GM23338 (cell line): ENCODE measurements around the gene CNNM2. TPM values are rescaled to one million over a fixed set of nuclear protein-coding genes. Genes with fewer than 3 reads are reported as not detected.

Experiments used
- ATAC-seq: fragments of 200-7000 bp; cut with Tn5 transposase; 3 replicates; pipeline ENCODE4 v1.9.1; 2020
- DNase-seq: peaks from one replicate; pipeline ENCODE4 v3.0.0-alpha.2; 2015; ENCODE audit warnings: low spot score
- H2AFZ ChIP-seq: fragments of 200-600 bp; sonication (generic); 2 replicates; pipeline ENCODE4 v1.8.0; 2016; ENCODE audit warnings: antibody characterized with exemption, mild to moderate bottlenecking, moderate library complexity
- H3F3A ChIP-seq: fragments of 200-600 bp; sonication (generic); replicated peaks from 2 replicates; pipeline ENCODE4 v1.8.0; 2017; ENCODE audit warnings: antibody characterized with exemption, mixed run types, low read depth
- H3K27ac ChIP-seq: fragments of 200-600 bp; sonication (generic); 2 replicates; pipeline ENCODE4 v1.6.1; 2016; ENCODE audit warnings: low read depth
- H3K27me3 ChIP-seq: fragments of 200-600 bp; sonication (generic); 2 replicates; pipeline ENCODE4 v1.8.0; 2016; ENCODE audit warnings: mild to moderate bottlenecking, mixed run types, moderate library complexity; ENCODE audit not compliant: insufficient read depth
- H3K36me3 ChIP-seq: fragments of 200-600 bp; sonication (generic); 2 replicates; pipeline ENCODE4 v1.8.0; 2016; ENCODE audit warnings: mild to moderate bottlenecking; ENCODE audit not compliant: insufficient read depth
- H3K4me1 ChIP-seq: fragments of 200-600 bp; sonication (generic); 2 replicates; pipeline ENCODE4 v1.8.0; 2016; ENCODE audit warnings: mild to moderate bottlenecking, moderate library complexity; ENCODE audit not compliant: insufficient read depth
- H3K4me2 ChIP-seq: fragments of 200-600 bp; sonication (generic); 2 replicates; pipeline ENCODE4 v1.7.1; 2017; ENCODE audit warnings: mixed run types
- H3K4me3 ChIP-seq: fragments of 200-600 bp; sonication (generic); 2 replicates; pipeline ENCODE4 v1.6.1; 2016; ENCODE audit warnings: mixed run types
- H3K79me2 ChIP-seq: fragments of 200-600 bp; sonication (generic); replicated peaks from 2 replicates; pipeline ENCODE4 v1.8.0; 2017; ENCODE audit warnings: mild to moderate bottlenecking; ENCODE audit not compliant: insufficient read depth
- H3K9me2 ChIP-seq: fragments of 200-600 bp; sonication (generic); 2 replicates; pipeline ENCODE4 v1.8.0; 2017; ENCODE audit not compliant: insufficient read depth
- H4K20me1 ChIP-seq: fragments of 200-600 bp; sonication (generic); replicated peaks from 2 replicates; pipeline ENCODE4 v1.8.0; 2017; ENCODE audit warnings: mild to moderate bottlenecking; ENCODE audit not compliant: insufficient read depth
- H3K27ac Mint-ChIP-seq: 2 replicates; pipeline ENCODE4 v1.8.0; 2020; ENCODE audit warnings: inconsistent platforms, mild to moderate bottlenecking, moderate library complexity, mixed read lengths
- H3K27me3 Mint-ChIP-seq: 3 replicates; pipeline ENCODE4 v1.8.0; 2022; ENCODE audit warnings: low read depth, mild to moderate bottlenecking, moderate library complexity, mixed read lengths, inconsistent platforms; ENCODE audit not compliant: insufficient read depth, poor library complexity
- H3K36me3 Mint-ChIP-seq: 3 replicates; pipeline ENCODE4 v1.8.0; 2021; ENCODE audit warnings: low read depth, mild to moderate bottlenecking, inconsistent platforms, moderate library complexity, mixed read lengths
- H3K4me1 Mint-ChIP-seq: 3 replicates; pipeline ENCODE4 v1.8.0; 2020; ENCODE audit warnings: mild to moderate bottlenecking, inconsistent platforms, mixed read lengths
- H3K4me3 Mint-ChIP-seq: 3 replicates; pipeline ENCODE4 v1.8.0; 2021; ENCODE audit warnings: moderate library complexity, mild to moderate bottlenecking, inconsistent platforms, mixed read lengths
- H3K9me3 Mint-ChIP-seq: 3 replicates; pipeline ENCODE4 v1.8.0; 2020; ENCODE audit warnings: moderate library complexity, mild to moderate bottlenecking, inconsistent platforms, mixed read lengths
- CREB1 ChIP-seq: fragments of 250-450 bp; sonication (Bioruptor Pico); IDR thresholded peaks from 2 replicates; pipeline ENCODE4 v1.5.0; 2020; ENCODE audit warnings: low read depth, mild to moderate bottlenecking, moderate library complexity
- CTCF ChIP-seq, 2 experiments: fragments of 200-600 bp in 1 of 2; sonication (generic) in 1 of 2; conservative IDR thresholded peaks; 2 replicates each; pipeline versions ENCODE4 v1.5.1 to v1.6.1; 2016 to 2017; ENCODE audit warnings: antibody characterized with exemption in 2 of 2, low read depth in 2 of 2, mild to moderate bottlenecking in 2 of 2, moderate library complexity in 1 of 2
- ETS1 ChIP-seq: IDR thresholded peaks from 2 replicates; pipeline ENCODE4 v1.6.1; 2016; ENCODE audit warnings: antibody characterized with exemption
- EZH2 ChIP-seq: fragments of 200-600 bp; sonication (generic); IDR thresholded peaks from one replicate; pipeline ENCODE4 v1.8.0; 2017; ENCODE audit warnings: antibody characterized with exemption, mild to moderate bottlenecking, low read depth; ENCODE audit not compliant: unreplicated experiment
- EZH2phosphoT487 ChIP-seq: fragments of 200-600 bp; sonication (generic); IDR thresholded peaks from one replicate; pipeline ENCODE4 v1.8.1; 2018; ENCODE audit warnings: antibody characterized with exemption; ENCODE audit not compliant: unreplicated experiment
- JUNB ChIP-seq: IDR thresholded peaks from one replicate; pipeline ENCODE4 v1.6.1; 2016; ENCODE audit warnings: antibody characterized with exemption; ENCODE audit not compliant: unreplicated experiment
- NANOG ChIP-seq: IDR thresholded peaks from 2 replicates; pipeline ENCODE4 v1.6.1; 2016; ENCODE audit warnings: antibody characterized with exemption, borderline replicate concordance
- POLR2AphosphoS5 ChIP-seq: IDR thresholded peaks from 2 replicates; pipeline ENCODE4 v1.6.1; 2016; ENCODE audit warnings: antibody characterized with exemption, low read depth
- STAT1 ChIP-seq: IDR thresholded peaks from one replicate; pipeline ENCODE4 v1.6.1; 2016; ENCODE audit warnings: antibody characterized with exemption; ENCODE audit not compliant: unreplicated experiment
- ZNF114 ChIP-seq: fragments of 250-450 bp; sonication (Bioruptor Pico); IDR thresholded peaks from 2 replicates; pipeline ENCODE4 v1.5.0; 2020; ENCODE audit warnings: mild to moderate bottlenecking, moderate library complexity
- ZNF331 ChIP-seq: fragments of 250-450 bp; sonication (Bioruptor Pico); IDR thresholded peaks from 2 replicates; pipeline ENCODE4 v1.5.0; 2020; ENCODE audit warnings: low read depth, mild to moderate bottlenecking, moderate library complexity
- ZNF462 ChIP-seq: fragments of 250-450 bp; sonication (Bioruptor Pico); IDR thresholded peaks from 2 replicates; pipeline ENCODE4 v1.5.0; 2020; ENCODE audit warnings: mild to moderate bottlenecking, moderate library complexity
- polyA plus RNA-seq: library from polyadenylated mRNA; unstranded; fragments of >200 nt; fragmentation: Nextera tagmentation; extraction: Ambion mirVana; gene quantifications from 2 replicates; pipeline ENCODE4 v1.2.1, GENCODE V29; 2016
- total RNA-seq: library from RNA; depleted of rRNA; stranded (reverse); fragments of >200 nt; shearing (Covaris generic); gene quantifications from 2 replicates; pipeline ENCODE4 v1.2.3, GENCODE V29; 2014

Gene CNNM2
- total and polyA plus RNA-seq, 2 experiments from 2014 or later: 4.5 to 31.3 TPM

GRCh38 chr10:102888048-102888447 is 30.0 kb upstream of the CNNM2 start (continued):
- no peak for TF ChIP-seq ETS1
- TF ChIP-seq STAT1: no peak
- no peak for TF ChIP-seq NANOG
- no peak for TF ChIP-seq JUNB

GRCh38 chr10:102894466-102895213 is 23.5 kb upstream of the CNNM2 start:
- Mint-ChIP-seq H3K9me3 (peaks cover 5% of the 10 kb centered on the region; the same call in 2 of the 3 replicates), H3K36me3 (peaks cover 16% of the 10 kb centered on the region), H3K4me1 (peaks cover 6% of the 10 kb centered on the region), H3K27ac (no peak overlapping the region; the same call in 1 of the 2 replicates), H3K27me3 (peaks cover 7% of the 10 kb centered on the region), H3K4me3 (no peak overlapping the region)
- H3K79me2 ChIP-seq: no peaks in the 10 kb centered on the region
- no peak overlapping the region for H3K27ac ChIP-seq
- no peaks in the 10 kb centered on the region; the same call in 1 of the 2 replicates for H3F3A ChIP-seq
- H3K36me3 ChIP-seq: no peaks in the 10 kb centered on the region
- 0 out of 2 replicates have a peak overlapping the region, but pooled peaks have one; percentile 14 for H3K4me2 ChIP-seq
- H3K9me2 ChIP-seq: 0 out of 2 replicates have a peak, but pooled peaks cover 4% of the 10 kb centered on the region
- no peaks in the 10 kb centered on the region for H3K27me3 ChIP-seq
- H2AFZ ChIP-seq: no peak overlapping the region
- ATAC-seq (no peak), DNase-seq (no peak)
- no peak overlapping the region for H3K4me3 ChIP-seq
- H4K20me1 ChIP-seq: no peaks in the 10 kb centered on the region
- no peaks in the 10 kb centered on the region for H3K4me1 ChIP-seq
- TF ChIP-seq CTCF (conservative IDR thresholded peaks at IDR 0.05; ENCODE audit: low read depth in 2 of 2) (no peak), CREB1 (CRISPR knock-in tag) (no peak), EZH2 (no peak), POLR2AphosphoS5 (no peak), JUNB (no peak), ETS1 (no peak), ZNF331 (CRISPR knock-in tag) (no peak), ZNF462 (CRISPR knock-in tag) (no peak), ZNF114 (CRISPR knock-in tag) (no peak), STAT1 (no peak), EZH2phosphoT487 (no peak)
